Measurements from ENCODE around the gene CES4A. TPM values are rescaled to one million over a fixed set of nuclear protein-coding genes. Genes with fewer than 3 reads are reported as not detected.

The CES4A gene
- total RNA-seq, 1 donor from 2014 or later = 1.2 TPM

GRCh38 chr16:66950971-66951790 is 37.2 kb upstream of the CES4A start:
- H3K9ac ChIP-seq (ENCODE audit: low read length) = no peak overlapping the region
- no peak overlapping the region for H3K27ac ChIP-seq (ENCODE audit: low read depth, low read length)
- Mint-ChIP-seq H3K4me1 (ENCODE audit: low read depth, unreplicated experiment) (peaks cover 4% of the 10 kb centered on the region), H3K4me3 (ENCODE audit: unreplicated experiment) (no peak overlapping the region), H3K9me3 (ENCODE audit: unreplicated experiment) (peaks cover 8% of the 10 kb centered on the region), H3K27me3 (ENCODE audit: low read depth, unreplicated experiment) (peaks cover 23% of the 10 kb centered on the region), H3K27ac (ENCODE audit: unreplicated experiment) (no peak overlapping the region), H3K36me3 (ENCODE audit: low read depth, unreplicated experiment) (peaks cover 3% of the 10 kb centered on the region)
- H3K79me2 ChIP-seq (ENCODE audit: insufficient read depth, low read length) = no peaks in the 10 kb centered on the region
- no peaks in the 10 kb centered on the region for H4K20me1 ChIP-seq (ENCODE audit: insufficient read depth, low read length)
- H3K4me3 ChIP-seq (ENCODE audit: insufficient read depth, low read depth, low read length) = no peak overlapping the region
- no peak for TF ChIP-seq EZH2 (IDR thresholded peaks at IDR 0.05; ENCODE audit: insufficient read depth, low read length)
- no peak for TF ChIP-seq CTCF (IDR thresholded peaks at IDR 0.05; ENCODE audit: insufficient read depth, low read depth, low read length)
- DNase-seq (ENCODE audit: low read depth) (no peak), FAIRE-seq (no peak)
- no peak overlapping the region for H3K4me2 ChIP-seq (ENCODE audit: low read length)
- no peaks in the 10 kb centered on the region for H3K36me3 ChIP-seq (ENCODE audit: insufficient read depth, low read length)
- no peaks in the 10 kb centered on the region for H3K9me3 ChIP-seq (ENCODE audit: insufficient read depth, low read depth, low read length)
- peaks cover 20% of the 10 kb centered on the region for H3K27me3 ChIP-seq (ENCODE audit: insufficient read depth, low read length)
- peaks cover 9% of the 10 kb centered on the region for H3K4me1 ChIP-seq (ENCODE audit: insufficient read depth, low read length)
- H2AFZ ChIP-seq (ENCODE audit: low read depth, low read length) = no peak overlapping the region

GRCh38 chr16:66952430-66953110 is 35.8 kb upstream of the CES4A start:
- no peak overlapping the region for H2AFZ ChIP-seq (ENCODE audit: low read depth, low read length)
- no peaks in the 10 kb centered on the region for H3K36me3 ChIP-seq (ENCODE audit: insufficient read depth, low read length)
- Mint-ChIP-seq H3K4me1 (ENCODE audit: low read depth, unreplicated experiment) (peaks cover 4% of the 10 kb centered on the region), H3K4me3 (ENCODE audit: unreplicated experiment) (no peak overlapping the region), H3K27me3 (ENCODE audit: low read depth, unreplicated experiment) (peaks cover 20% of the 10 kb centered on the region), H3K36me3 (ENCODE audit: low read depth, unreplicated experiment) (peaks cover 3% of the 10 kb centered on the region), H3K9me3 (ENCODE audit: unreplicated experiment) (peaks cover 8% of the 10 kb centered on the region), H3K27ac (ENCODE audit: unreplicated experiment) (no peak overlapping the region)
- DNase-seq (ENCODE audit: low read depth) = no peak
- no peaks in the 10 kb centered on the region for H3K9me3 ChIP-seq (ENCODE audit: insufficient read depth, low read depth, low read length)
- H3K27ac ChIP-seq (ENCODE audit: low read depth, low read length) = no peak overlapping the region
- peaks cover 26% of the 10 kb centered on the region for H3K27me3 ChIP-seq (ENCODE audit: insufficient read depth, low read length)
- FAIRE-seq = no peak
- H4K20me1 ChIP-seq (ENCODE audit: insufficient read depth, low read length) = no peaks in the 10 kb centered on the region
- H3K79me2 ChIP-seq (ENCODE audit: insufficient read depth, low read length) = no peaks in the 10 kb centered on the region
- peaks cover 8% of the 10 kb centered on the region for H3K4me1 ChIP-seq (ENCODE audit: insufficient read depth, low read length)
- TF ChIP-seq CTCF (IDR thresholded peaks at IDR 0.05; ENCODE audit: insufficient read depth, low read depth, low read length) (no peak), EZH2 (IDR thresholded peaks at IDR 0.05; ENCODE audit: insufficient read depth, low read length) (no peak)
- no peak overlapping the region for H3K4me2 ChIP-seq (ENCODE audit: low read length)
- H3K9ac ChIP-seq (ENCODE audit: low read length) = no peak overlapping the region
- no peak overlapping the region for H3K4me3 ChIP-seq (ENCODE audit: insufficient read depth, low read depth, low read length)

All from astrocyte (in vitro differentiated cells and primary cell).